Measurements from ENCODE around the gene SEC14L2. TPM values are rescaled to one million over a fixed set of nuclear protein-coding genes. Genes with fewer than 3 reads are reported as not detected.

Gene SEC14L2
- total RNA-seq, 1 experiment from 2014 or later = 3.9 TPM

DNA sequence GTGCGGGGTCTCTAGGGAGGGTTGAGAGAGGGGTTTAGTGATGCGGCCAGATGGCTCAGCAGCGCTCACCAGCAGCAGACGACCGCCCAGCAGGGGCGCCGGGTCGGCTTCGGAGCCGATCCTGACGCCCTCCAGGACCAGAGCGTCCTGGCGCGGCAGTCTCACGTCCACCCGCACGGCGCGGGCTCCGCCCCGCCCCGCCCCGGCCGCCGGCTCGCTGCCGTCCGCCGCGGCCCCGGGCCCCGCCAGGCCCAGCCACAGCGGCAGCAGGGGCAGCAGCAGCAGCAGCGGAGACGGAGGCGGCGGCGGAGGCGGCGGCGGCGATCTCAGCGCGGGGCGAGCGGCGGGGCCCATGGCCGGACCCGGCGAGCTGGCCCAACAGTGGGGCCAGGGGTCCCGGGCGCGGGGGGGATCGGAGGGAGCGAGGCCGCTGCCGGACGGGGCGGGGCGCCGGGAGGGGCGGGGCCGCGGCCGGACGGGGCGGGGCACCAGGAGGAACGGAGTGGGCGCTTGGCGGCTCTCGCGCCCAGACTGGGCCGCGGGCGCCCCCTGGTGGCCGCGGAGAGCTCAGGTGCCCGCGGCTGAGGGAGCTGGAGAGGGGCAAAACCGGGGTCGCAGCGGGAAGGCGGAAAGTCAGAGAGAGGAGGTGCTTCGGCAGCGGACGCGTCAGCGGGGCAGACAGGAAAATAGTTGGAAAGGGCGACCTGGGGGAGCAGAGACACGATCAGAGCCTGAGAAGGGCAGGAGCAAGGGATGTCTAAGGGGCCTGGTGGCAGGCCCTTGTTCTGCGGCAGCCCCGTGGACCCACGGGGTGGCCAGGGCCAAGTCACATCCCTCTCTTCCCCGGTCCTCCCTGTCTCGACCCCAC lies 9.6 kb upstream of the SEC14L2 start, which contains the start of gene RNF215:
RNF215 (minus strand) TSS at position 452 of the 868 bp plus-strand sequence; CDS start at position 354, 98 bp downstream.
- Mint-ChIP-seq H3K4me3 (peak within 1 kb of the TSS; percentile 79), H3K9me3 (peaks cover 14% of the 10 kb centered on the region), H3K36me3 (peaks cover 9% of the 10 kb centered on the region), H3K27ac (peak within 1 kb of the TSS; percentile 96), H3K27me3 (ENCODE audit: low read depth) (peaks cover 11% of the 10 kb centered on the region), H3K4me1 (peaks cover 14% of the 10 kb centered on the region)
- TF ChIP-seq, protein P1, sequence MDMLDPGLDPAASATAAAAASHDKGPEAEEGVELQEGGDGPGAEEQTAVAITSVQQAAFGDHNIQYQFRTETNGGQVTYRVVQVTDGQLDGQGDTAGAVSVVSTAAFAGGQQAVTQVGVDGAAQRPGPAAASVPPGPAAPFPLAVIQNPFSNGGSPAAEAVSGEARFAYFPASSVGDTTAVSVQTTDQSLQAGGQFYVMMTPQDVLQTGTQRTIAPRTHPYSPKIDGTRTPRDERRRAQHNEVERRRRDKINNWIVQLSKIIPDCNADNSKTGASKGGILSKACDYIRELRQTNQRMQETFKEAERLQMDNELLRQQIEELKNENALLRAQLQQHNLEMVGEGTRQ (CRISPR knock-in tag; IDR thresholded peaks at IDR 0.05) = 0 out of 2 replicates have a peak, but pooled peaks have one; percentile 21
- TF ChIP-seq SP1 (CRISPR knock-in tag; conservative IDR thresholded peaks at IDR 0.05) = peak; percentile 80
- TF ChIP-seq, protein P2, sequence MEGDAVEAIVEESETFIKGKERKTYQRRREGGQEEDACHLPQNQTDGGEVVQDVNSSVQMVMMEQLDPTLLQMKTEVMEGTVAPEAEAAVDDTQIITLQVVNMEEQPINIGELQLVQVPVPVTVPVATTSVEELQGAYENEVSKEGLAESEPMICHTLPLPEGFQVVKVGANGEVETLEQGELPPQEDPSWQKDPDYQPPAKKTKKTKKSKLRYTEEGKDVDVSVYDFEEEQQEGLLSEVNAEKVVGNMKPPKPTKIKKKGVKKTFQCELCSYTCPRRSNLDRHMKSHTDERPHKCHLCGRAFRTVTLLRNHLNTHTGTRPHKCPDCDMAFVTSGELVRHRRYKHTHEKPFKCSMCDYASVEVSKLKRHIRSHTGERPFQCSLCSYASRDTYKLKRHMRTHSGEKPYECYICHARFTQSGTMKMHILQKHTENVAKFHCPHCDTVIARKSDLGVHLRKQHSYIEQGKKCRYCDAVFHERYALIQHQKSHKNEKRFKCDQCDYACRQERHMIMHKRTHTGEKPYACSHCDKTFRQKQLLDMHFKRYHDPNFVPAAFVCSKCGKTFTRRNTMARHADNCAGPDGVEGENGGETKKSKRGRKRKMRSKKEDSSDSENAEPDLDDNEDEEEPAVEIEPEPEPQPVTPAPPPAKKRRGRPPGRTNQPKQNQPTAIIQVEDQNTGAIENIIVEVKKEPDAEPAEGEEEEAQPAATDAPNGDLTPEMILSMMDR (IDR thresholded peaks at IDR 0.05) = peak; percentile 96
- 0 out of 2 replicates have a peak, but pooled peaks have one; percentile 25 for TF ChIP-seq NFE2L1 (CRISPR knock-in tag; IDR thresholded peaks at IDR 0.05)
- TF ChIP-seq, protein P3, sequence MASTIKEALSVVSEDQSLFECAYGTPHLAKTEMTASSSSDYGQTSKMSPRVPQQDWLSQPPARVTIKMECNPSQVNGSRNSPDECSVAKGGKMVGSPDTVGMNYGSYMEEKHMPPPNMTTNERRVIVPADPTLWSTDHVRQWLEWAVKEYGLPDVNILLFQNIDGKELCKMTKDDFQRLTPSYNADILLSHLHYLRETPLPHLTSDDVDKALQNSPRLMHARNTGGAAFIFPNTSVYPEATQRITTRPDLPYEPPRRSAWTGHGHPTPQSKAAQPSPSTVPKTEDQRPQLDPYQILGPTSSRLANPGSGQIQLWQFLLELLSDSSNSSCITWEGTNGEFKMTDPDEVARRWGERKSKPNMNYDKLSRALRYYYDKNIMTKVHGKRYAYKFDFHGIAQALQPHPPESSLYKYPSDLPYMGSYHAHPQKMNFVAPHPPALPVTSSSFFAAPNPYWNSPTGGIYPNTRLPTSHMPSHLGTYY (CRISPR knock-in tag; IDR thresholded peaks at IDR 0.05) = no peak
- no peak for TF ChIP-seq NR3C1 (CRISPR knock-in tag; conservative IDR thresholded peaks at IDR 0.05; ENCODE audit: low read depth)
- TF ChIP-seq, protein P4, sequence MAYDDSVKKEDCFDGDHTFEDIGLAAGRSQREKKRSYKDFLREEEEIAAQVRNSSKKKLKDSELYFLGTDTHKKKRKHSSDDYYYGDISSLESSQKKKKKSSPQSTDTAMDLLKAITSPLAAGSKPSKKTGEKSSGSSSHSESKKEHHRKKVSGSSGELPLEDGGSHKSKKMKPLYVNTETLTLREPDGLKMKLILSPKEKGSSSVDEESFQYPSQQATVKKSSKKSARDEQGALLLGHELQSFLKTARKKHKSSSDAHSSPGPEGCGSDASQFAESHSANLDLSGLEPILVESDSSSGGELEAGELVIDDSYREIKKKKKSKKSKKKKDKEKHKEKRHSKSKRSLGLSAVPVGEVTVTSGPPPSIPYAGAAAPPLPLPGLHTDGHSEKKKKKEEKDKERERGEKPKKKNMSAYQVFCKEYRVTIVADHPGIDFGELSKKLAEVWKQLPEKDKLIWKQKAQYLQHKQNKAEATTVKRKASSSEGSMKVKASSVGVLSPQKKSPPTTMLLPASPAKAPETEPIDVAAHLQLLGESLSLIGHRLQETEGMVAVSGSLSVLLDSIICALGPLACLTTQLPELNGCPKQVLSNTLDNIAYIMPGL (CRISPR knock-in tag; IDR thresholded peaks at IDR 0.05) = no peak
- ChIA-PET POLR2A (interaction anchor here (0.8 to 1.2 kb wide), 4 partner anchors 31 to 99 kb away, joined by 3 to 11 read pairs (median 6); partner anchors contain the start of genes CASTOR1, CCDC157 and SF3A1), CTCF (interaction anchor here (0.6 to 8.0 kb wide), 40 partner anchors 8 to 598 kb away, joined by 3 to 149 read pairs (median 4); partner anchors contain the start of genes CASTOR1, CCDC157, MORC2 and MTFP1)
- DNase-seq (ENCODE audit: low spot score) (peak; percentile 96), ATAC-seq (peak; percentile 83)

DNA sequence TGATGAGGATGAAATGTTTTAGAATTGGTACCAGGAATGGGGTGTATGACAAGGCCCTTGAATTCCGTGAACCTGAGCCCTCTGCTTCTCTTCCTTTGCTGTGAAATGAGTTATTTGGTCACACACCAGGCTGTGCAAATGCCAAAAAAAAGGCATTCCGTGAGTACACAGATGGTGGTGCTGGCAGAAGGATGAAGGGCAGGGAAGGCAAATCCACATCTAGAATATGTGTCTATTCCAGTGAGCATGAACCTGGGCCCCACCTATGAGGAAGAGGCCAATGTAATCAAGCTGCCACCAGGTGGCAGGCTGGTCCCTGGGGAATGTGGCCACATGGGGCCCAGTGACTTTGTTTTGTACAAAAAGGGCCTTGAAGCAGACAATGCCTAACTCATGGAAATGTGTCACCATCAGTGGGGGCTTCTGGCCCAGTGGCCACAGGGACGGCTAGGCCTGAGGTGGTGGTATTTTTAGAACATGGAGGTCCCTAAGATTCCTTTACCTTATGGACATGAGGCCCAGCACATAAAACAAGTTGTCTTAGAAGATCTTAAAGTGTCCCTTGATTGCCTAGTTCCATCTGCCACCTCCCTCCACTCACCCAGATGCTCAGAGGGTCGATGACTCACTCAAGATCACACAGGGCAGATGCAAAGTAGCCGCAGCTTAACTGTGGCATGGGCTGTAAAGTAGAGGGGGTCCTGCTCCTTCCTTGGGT lies 5.7 kb upstream of the SEC14L2 start:
- POLR2A ChIA-PET = interaction anchor here (1.1 kb wide), 1 partner anchor 35 kb away, joined by 3 read pairs; no protein-coding TSS in a partner anchor
- H3K27ac Mint-ChIP-seq = peak overlapping the region; percentile 78; the same call in 1 of the 2 replicates
- ATAC-seq = 0 out of 2 replicates have a peak, but pooled peaks have one; percentile 4
- H3K4me1 Mint-ChIP-seq = peaks cover 28% of the 10 kb centered on the region
- H3K27me3 Mint-ChIP-seq (ENCODE audit: low read depth) = peaks cover 32% of the 10 kb centered on the region
- H3K9me3 Mint-ChIP-seq = peaks cover 14% of the 10 kb centered on the region
- CTCF ChIA-PET = interaction anchor here (0.6 to 8.0 kb wide), 7 partner anchors 8 to 1112 kb away, joined by 3 to 149 read pairs (median 5); partner anchors contain the start of genes CASTOR1 and MTFP1
- DNase-seq (ENCODE audit: low spot score) = peak; percentile 66
- no peak overlapping the region for H3K4me3 Mint-ChIP-seq
- H3K36me3 Mint-ChIP-seq = peaks cover 5% of the 10 kb centered on the region
- TF ChIP-seq, protein P5, sequence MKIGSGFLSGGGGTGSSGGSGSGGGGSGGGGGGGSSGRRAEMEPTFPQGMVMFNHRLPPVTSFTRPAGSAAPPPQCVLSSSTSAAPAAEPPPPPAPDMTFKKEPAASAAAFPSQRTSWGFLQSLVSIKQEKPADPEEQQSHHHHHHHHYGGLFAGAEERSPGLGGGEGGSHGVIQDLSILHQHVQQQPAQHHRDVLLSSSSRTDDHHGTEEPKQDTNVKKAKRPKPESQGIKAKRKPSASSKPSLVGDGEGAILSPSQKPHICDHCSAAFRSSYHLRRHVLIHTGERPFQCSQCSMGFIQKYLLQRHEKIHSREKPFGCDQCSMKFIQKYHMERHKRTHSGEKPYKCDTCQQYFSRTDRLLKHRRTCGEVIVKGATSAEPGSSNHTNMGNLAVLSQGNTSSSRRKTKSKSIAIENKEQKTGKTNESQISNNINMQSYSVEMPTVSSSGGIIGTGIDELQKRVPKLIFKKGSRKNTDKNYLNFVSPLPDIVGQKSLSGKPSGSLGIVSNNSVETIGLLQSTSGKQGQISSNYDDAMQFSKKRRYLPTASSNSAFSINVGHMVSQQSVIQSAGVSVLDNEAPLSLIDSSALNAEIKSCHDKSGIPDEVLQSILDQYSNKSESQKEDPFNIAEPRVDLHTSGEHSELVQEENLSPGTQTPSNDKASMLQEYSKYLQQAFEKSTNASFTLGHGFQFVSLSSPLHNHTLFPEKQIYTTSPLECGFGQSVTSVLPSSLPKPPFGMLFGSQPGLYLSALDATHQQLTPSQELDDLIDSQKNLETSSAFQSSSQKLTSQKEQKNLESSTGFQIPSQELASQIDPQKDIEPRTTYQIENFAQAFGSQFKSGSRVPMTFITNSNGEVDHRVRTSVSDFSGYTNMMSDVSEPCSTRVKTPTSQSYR (CRISPR knock-in tag; IDR thresholded peaks at IDR 0.05) = no peak
- TF ChIP-seq SOX15 (CRISPR knock-in tag; IDR thresholded peaks at IDR 0.05) (no peak), ZNF263 (CRISPR knock-in tag; IDR thresholded peaks at IDR 0.05; ENCODE audit: low read depth) (no peak), ELF4 (CRISPR knock-in tag; IDR thresholded peaks at IDR 0.05; ENCODE audit: low read depth) (no peak), TEAD4 (CRISPR knock-in tag; IDR thresholded peaks at IDR 0.05) (0 out of 2 replicates have a peak, but pooled peaks have one; percentile 26), TEAD1 (CRISPR knock-in tag; IDR thresholded peaks at IDR 0.05) (peak; percentile 63; the same call in 1 of the 2 replicates), GRHL2 (CRISPR knock-in tag; IDR thresholded peaks at IDR 0.05; ENCODE audit: insufficient replicate concordance, severe bottlenecking) (no peak)
- TF ChIP-seq, protein P6, sequence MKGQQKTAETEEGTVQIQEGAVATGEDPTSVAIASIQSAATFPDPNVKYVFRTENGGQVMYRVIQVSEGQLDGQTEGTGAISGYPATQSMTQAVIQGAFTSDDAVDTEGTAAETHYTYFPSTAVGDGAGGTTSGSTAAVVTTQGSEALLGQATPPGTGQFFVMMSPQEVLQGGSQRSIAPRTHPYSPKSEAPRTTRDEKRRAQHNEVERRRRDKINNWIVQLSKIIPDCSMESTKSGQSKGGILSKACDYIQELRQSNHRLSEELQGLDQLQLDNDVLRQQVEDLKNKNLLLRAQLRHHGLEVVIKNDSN (CRISPR knock-in tag; IDR thresholded peaks at IDR 0.05) = peak; percentile 28; the same call in 1 of the 2 replicates
- TF ChIP-seq, protein P2 (IDR thresholded peaks at IDR 0.05) = peak; percentile 42; the same call in 1 of the 2 replicates
- TF ChIP-seq, protein P7, sequence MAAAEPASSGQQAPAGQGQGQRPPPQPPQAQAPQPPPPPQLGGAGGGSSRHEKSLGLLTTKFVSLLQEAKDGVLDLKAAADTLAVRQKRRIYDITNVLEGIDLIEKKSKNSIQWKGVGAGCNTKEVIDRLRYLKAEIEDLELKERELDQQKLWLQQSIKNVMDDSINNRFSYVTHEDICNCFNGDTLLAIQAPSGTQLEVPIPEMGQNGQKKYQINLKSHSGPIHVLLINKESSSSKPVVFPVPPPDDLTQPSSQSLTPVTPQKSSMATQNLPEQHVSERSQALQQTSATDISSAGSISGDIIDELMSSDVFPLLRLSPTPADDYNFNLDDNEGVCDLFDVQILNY (CRISPR knock-in tag; IDR thresholded peaks at IDR 0.05) = no peak
